ENCODE data around the gene TLE1.

- TF ChIP-seq, protein P1, sequence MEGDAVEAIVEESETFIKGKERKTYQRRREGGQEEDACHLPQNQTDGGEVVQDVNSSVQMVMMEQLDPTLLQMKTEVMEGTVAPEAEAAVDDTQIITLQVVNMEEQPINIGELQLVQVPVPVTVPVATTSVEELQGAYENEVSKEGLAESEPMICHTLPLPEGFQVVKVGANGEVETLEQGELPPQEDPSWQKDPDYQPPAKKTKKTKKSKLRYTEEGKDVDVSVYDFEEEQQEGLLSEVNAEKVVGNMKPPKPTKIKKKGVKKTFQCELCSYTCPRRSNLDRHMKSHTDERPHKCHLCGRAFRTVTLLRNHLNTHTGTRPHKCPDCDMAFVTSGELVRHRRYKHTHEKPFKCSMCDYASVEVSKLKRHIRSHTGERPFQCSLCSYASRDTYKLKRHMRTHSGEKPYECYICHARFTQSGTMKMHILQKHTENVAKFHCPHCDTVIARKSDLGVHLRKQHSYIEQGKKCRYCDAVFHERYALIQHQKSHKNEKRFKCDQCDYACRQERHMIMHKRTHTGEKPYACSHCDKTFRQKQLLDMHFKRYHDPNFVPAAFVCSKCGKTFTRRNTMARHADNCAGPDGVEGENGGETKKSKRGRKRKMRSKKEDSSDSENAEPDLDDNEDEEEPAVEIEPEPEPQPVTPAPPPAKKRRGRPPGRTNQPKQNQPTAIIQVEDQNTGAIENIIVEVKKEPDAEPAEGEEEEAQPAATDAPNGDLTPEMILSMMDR (conservative IDR thresholded peaks at IDR 0.05 in 1 of 2, IDR thresholded peaks at IDR 0.05 in 1 of 2; ENCODE audit: extremely low read depth in 1 of 2, insufficient read depth in 1 of 2, low read depth in 1 of 2, low read length in 2 of 2): no peak
- no peak for TF ChIP-seq EZH2 (IDR thresholded peaks at IDR 0.05; ENCODE audit: borderline replicate concordance, low read length)
Measured at GRCh38 chr9:81578606-81579005, 110.7 kb downstream of the TLE1 start.
